Fibroblast of peridontal ligament (primary cell): ENCODE measurements around the gene PNPLA7.
"Not testable (repeated sequence)": the region's sequence is repeated elsewhere in the genome, so short reads cannot be mapped to it uniquely, and the experiment has no call there.

ENCODE experiments used
- DNase-seq: peaks from one replicate; pipeline ENCODE4 v3.0.0-alpha.2; 2010; ENCODE audit errors: extremely low read depth

Gene PNPLA7

DNA sequence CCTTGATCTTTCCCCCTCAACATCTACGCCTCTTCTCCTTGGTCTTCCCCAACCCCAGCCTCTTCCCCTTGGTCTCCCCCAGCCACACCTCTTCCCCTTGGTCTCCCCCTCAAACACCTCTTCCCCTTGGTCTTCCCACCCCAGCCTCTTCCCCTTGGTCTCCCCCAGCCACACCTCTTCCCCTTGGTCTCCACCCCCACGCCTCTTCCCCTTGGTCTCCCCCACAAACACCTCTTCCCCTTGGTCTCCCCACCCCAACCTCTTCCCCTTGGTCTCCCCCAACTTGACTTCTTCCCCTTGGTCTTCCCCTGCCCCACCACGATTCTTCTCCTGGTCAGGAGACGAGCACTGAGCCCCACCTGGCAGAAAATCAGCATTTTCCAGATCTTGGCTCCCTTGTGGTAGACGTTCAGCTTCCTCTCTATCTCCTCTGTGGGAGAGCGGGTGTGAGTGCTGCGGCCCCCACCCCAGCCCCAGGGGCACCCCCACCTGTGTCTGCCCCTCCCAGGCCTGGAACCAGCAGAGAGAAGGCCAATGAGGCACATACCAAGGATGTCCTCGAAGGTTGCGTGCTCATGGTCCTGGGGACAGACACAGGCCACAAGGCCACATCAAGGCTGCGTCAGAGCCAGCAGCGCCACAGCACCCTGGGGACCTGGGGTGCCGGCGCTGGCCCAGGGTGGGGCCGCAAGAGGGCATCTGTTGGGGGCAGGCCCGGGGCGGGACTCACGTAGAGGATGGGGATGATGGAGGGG, 98.0 kb downstream of the PNPLA7 start:
- no peak for DNase-seq

DNA sequence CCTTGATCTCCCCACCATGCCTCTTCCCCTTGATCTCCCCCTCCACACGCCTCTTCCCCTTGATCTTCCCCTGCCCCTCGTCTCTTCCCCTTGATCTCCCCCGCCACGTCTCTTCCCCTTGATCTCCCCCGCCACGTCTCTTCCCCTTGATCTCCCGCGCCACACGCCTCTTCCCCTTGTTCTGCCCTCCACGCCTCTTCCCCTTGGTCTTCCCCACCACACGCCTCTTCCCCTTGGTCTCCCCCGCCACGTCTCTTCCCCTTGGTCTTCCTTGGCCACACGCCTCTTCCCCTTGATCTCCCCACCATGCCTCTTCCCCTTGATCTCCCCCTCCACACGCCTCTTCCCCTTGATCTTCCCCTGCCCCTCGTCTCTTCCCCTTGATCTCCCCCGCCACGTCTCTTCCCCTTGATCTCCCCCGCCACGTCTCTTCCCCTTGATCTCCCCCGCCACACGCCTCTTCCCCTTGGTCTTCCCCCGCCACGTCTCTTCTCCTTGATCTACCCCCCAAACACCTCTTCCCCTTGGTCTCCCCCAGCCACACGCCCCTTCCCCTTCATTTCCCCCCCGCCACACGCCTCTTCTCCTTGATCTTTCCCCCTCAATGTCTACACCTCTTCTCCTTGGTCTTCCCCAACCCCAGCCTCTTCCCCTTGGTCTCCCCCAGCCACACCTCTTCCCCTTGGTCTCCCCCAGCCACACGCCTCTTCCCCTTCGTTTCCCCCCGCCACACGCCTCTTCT, 98.8 kb downstream of the PNPLA7 start:
- not testable (repeated sequence) for DNase-seq

DNA sequence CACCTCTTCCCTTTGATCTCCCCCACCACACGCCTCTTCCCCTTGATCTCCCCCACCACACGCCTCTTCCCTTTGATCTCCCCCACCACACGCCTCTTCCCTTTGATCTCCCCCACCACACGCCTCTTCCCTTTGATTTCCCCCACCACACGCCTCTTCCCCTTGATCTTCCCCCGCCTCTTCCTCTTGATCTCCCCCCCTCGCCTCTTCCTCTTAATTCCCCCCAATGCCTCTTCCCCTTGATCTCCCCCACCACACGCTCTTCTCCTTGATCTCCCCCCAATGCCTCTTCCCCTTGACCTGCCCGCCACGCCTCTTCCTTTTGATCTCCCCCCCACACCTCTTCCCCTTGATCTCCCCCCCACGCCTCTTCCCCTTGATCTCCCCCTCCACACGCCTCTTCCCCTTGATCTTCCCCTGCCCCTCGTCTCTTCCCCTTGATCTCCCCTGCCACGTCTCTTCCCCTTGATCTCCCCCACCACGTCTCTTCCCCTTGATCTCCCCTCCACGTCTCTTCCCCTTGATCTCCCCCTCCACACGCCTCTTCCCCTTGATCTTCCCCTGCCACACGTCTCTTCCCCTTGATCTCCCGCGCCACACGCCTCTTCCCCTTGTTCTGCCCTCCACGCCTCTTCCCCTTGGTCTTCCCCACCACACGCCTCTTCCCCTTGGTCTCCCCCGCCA, 99.5 kb downstream of the PNPLA7 start:
- DNase-seq: not testable (repeated sequence)

DNA sequence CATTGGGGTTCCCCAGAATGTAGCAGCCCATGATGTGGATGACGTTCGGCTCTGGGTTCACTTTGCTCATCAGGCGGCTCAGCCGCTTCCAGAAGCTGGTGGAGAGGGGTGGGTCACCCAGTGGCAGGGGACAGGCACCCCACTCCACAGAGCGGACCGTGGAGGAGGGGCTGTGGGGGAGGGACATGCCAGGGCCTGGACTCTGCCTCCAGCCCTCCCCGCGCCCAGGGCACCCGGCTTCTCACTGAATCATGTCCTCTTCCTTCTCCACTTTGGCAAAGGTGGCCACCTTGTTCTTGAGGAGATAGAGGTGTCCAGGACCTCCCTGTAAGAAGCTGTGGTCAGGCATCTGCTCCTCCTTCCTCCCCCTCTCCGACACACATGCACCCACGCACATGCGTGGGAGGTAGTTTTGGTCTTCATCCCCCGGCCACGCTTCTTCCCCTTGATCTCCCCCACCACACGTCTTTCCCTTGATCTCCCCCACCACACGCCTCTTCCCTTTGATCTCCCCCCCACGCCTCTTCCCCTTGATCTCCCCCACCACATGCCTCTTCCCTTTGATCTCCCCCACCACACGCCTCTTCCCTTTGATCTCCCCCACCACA, 100.2 kb downstream of the PNPLA7 start:
- DNase-seq: no peak

DNA sequence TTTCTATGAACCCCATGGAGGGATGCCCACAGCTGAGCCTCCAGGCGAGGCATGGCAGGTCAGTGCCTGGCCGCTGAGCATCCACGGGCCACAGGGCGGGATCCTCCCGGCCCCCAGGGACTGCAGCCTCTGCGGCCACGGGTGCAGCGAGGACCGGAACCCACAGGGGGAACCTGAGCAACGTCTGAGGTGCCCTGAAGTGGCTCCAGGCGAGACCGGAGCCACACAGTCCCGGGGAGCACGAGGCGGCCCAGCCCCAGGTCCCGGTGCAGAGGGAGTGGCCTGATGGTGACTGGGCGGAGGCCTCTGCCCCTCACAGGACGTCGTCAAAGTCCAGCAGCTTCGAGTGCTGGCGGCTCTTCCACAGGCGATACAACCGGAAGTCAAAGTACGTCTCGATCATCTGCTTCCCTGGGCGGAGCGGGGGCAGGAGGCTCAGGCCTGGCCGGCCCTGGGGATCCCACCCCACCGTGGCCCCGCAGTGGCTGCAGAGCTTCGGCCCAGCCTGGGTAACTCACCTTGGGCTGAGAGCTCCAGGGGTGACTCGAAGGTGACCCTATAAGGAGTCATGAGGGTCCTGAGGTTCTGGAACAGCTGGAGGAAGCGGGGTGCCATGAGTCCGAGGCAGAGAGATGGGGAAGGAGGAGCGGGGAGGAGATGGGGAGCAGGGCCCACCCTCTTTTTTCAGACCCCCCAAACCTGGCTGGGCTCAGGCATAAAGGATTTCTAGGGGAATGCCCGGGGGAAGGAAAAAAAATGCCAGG, 100.9 kb downstream of the PNPLA7 start:
- DNase-seq: no peak

DNA sequence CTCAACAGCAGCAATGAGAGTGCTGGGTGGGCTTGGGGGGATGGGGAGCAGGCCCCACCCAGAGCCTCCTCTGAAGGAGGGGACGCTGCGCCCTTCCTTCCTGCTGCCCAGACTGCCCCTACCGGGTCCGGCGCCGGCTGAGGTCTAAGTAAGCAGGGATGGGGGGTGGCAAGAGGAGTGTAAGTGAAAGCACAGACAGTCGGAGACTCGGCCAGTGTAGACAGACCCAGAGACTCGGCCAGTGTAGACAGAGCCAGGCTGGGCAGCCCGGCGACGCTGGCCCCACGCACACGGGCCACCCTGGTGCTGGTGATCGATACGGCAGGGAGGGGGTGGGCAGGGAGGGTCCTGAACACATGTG, 101.6 kb downstream of the PNPLA7 start:
- DNase-seq: no peak

DNA sequence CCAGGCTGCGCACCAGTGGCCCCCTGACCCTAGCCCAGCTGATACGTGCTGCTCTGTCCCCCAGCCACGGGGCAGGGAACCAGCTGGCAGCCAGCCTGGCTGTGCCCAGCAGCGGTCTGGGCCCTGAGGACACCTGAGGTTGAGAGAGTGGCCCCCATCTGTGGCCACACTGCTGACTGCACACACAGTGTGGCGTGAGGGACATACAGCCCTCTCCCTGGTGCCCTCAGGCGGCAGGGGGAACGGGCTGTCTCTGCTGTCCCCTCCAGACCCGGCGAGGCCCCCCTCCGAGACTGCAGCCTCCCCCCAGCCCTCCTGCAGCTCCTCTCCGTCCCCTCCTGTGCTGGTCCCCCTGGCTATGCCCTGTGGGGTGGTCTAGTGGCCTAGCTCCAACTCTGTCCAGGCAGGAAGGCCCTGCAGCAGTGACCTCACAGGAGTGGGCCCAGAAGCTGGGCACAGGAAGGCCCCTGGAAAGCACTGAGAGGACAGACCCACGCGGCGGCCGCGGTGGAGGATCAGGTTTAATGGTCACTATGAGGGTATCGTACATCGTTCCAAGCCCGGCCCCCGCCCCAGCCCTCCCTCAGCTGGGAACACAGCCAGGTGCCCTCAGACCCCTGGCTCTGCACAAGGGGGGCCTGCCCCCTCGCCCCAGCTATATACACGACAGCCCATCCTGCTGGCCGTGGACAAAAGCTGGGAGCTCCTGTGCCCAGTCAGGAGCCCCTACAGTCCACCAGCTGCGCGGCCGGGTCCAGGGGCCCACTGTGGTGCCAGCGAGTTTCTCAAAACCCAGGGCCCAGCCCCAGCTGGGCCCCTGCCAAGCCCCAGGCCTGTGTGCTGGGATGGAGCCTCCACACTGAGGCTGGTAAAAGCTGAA, 102.2 kb downstream of the PNPLA7 start:
- DNase-seq: no peak

DNA sequence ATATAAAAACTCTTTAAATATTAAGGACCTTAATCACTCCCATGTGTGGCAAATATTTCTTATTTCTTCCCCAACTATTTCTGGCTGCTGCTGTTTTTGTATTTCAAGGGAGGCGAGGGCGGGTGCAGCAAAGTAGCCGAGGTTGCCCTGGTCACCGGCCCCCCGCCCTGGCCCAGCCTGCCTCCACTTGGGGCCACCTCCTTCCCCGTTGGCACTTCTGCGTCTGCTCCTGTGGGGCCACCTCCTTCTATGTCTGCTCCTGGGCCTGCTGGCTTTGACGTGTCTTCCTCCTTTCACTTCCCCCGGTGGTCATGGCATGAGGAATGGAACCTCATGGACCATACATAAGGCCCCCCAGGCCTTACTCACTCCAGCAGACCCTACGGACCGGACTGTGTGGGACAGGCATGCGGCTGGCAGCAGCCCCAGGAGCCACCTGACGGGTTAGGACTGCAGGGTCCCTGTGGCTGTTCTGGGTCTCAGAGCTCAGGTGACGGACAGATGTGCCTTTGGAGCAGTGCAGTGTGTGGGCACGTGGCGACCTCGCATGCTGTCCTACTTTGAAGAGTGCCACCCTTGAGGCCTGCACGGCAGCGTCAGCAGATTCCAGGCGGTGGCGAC, 103.2 kb downstream of the PNPLA7 start:
- peak; percentile 41 for DNase-seq

DNA sequence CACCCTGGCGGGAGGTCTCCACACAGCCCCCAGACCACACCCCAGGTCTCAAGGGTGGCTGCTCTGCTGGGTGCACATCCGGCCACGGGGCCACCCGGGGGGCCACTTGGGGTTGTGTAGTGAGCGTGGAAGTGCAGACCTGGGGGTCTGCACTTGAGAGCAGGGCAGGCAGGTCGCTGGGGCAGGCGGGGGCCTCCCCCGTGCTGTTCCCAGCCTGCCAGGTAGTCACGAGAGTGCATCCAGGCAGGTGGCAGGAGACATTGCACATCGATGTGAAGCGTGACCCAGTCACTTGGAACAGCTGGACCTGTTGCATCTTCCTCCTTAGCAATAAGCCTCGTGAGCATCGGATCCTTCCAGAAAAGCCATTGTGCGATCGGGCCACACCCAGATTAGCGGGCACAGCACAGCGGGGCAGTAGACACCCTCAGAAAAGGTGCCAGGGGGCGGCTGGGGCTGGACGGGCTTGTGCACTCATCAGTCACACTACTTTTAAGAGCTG, 104.2 kb downstream of the PNPLA7 start:
- no peak for DNase-seq

DNA sequence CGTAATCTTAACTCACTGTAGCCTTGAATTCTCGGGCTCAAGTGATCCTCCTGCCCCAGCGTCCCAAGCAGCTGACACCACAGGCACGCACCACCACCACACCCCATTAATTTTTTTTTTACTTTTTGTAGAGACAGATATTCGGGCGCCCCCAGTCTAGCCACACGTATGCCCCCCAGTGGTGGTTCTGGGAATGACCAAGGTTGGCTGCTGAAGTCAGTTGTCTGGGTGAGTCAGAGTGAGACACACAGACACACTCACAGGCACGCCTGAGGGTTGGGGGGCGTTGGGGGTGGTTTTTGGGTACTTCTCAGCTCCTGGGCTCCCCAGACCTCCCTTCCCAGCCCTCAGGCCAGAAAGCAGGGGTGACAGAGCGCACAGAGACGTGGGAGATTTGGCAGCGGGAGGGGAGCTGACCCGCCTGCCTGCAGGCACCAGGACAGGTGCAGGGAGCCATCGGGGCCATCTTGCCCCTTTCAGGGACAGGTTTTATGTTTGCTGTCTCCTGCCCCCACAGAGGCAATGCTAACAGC, 104.9 kb downstream of the PNPLA7 start:
- peak; percentile 65 for DNase-seq

DNA sequence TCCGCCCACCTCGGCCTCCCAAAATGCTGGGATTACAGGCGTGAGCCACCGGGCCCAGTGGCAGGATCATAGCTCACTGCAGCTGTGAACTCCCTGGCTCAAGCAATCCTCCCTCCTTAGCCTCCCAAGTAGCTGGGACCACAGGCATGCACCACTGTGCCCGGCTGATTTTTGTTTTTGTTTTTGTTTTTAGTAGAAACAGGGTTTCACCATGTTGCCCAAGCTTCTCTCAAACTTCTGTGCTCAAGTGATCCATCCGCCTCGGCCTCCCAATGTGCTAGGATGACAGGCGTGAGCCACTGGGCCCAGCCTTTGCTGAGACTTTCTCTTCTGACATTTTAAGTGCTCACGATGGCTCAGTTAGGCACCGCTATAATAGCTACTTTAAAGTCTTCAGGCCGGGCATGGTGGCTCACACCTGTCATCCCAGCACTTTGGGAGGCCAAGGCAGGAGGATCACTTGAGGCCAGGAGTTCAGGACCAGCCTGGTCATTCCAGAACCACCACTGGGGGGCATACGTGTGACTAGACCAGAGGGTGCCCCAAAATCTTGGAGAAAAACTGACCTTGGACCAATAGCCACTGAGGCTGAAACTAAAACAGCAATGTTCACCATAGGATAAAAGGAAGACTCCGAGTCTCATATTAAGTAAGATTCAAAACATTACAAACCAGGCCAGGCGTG, 106.0 kb downstream of the PNPLA7 start:
- no peak for DNase-seq

DNA sequence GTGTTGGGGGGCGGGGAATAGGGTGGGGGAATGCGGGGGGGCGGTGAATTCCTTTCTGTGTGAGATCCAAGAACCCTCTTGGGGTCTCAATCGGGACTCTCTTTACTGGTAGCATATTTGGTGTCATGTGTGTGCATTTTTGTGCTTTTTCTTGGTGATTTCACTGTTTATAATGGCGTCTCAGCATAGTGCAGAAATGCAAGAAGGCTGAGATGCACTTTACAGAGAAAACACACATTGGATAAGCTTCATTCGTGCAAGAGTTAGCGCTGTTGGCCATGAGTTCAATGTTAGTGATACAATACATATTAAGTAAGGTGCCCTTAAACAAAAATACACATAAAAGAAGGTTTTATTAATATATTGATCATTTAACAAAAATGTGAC, 108.3 kb downstream of the PNPLA7 start:
- DNase-seq: no peak

DNA sequence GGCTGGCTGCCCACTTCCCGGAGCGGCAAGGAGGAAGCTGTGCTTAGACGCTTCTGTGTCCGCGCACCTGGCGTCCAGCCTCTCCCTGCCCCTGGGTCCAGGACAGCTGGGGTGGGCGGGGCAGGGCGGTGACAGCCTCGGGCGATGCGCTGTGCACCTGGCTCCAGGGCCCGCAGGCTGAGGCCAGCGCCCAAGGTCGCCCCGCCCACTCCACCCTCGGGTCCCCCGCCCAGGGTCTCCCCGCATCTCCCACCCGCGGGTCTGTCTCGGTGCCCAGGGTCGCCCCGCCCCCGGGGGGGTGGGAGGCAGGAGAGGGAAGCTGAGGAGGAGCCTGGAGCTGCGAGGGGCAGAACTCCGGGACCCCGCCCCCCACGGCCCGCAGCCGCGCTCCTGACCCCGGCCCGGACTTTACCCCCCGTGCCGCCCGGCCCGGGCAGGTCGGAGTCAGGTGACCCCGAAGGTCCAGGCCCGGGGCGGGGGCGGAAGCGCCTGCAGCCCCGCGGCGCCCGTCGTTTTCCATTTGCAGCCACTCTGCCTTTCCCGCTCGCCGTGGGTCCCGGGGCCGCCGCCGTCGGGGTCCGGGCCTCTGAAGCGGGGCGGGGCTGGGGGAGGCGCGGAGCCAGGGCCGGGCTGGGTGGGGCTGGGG, 108.8 kb downstream of the PNPLA7 start, which contains the start of gene ENTPD8:
TSS of gene ENTPD8 (minus strand) at position 69 of the 646 bp plus-strand sequence. CDS start 3,072 bp downstream, outside the sequence.
- no peak for DNase-seq

DNA sequence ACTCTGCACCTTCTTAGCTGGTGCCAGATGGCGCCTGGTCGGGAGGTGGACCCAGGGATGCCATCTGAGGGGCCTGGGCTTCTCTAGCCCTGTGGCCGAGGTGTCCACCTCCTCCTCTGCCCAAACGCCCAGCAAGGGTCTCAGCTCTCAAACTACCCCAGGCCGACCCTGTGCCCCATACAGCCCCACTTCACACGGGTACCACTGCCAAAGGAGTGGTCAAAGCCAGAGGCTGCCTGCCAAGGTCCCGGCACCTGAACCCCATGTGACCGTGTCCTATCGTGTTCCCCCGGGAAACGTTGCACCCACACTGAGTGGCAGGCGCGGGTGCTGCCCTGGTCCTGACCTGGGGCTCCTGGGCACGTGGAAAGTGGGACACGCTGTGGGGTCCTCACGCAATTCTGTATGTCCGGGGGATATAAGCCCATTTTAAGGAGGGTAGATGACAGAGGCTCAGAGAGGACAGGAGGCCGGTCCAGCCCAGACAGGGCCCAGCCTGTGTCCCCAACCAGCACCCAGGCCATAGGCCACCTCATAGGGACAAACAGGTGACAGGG, 111.0 kb downstream of the PNPLA7 start:
- DNase-seq: no peak

DNA sequence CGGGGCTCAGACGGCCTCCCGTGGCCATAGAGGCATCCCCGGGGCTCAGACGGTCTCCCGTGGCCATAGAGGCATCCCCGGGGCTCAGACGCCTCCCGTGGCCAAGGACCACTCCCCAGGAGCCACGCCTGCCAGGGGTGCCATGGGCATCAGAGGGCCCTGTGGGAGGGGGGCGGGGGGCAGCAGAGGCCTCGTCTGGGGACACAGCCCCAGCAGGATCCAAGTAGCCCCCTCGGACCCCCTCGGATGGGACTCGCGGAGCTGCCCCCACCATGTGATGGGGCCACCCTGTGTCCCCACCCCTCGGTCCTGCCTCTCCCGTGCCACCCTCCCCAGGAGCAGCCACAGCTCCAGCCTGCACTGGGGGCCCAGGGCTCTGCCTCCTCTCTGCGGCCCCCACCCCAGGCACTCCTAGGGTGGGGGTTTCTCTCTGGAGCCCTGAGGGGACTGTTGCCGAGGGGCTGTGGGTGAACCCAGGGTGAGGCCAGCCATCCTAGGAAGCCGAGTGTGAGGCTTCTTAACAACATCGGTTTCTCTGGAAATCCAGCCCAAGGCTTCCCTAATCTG, 111.5 kb downstream of the PNPLA7 start:
- DNase-seq: no peak

DNA sequence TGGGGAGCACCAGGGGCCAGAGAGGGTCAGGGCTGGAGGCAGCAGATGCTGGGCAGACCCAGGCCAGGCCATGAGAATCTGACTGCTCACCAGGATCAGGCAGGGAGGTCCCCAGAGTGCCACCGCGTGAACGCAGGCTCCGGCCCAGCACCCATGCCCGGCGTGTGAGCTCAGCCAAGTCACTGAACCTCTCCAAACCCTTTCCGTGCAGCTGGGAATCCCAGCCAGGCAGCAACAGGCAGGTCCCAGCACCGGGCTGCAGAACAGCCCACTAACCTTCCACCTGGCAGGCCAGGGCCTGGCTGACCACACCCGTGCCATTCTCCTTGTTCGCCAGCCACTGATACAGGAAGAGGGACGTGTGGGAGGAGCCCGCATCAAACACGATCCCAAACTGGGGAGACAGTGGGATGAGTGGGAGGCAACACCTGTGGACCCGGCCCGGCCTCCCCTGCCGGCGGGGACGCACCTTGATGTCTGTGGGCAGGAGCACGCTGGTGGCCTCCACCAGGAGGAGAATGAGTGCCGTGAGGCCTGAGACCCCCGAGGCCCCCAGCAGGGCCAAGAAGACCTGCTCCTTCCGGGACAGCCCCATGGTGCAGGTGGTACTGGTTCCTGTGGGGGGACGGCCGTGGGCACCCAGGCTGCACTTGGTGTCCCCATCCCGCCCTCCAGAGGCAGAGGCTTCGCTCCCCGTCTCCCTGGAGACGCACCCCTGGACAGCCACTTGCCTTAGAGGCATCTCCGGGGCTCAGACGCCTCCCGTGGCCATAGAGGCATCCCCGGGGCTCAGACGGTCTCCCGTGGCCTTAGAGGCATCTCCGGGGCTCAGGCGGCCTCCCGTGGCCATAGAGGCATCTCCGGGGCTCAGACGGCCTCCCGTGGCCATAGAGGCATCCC, 112.3 kb downstream of the PNPLA7 start:
- no peak for DNase-seq
